Measurements from ENCODE around the gene DSCAM.
A peak's percentile ranks its signal among the peaks of the same experiment; 100 is the strongest.
"Not testable (repeated sequence)": the region's sequence is repeated elsewhere in the genome, so short reads cannot be mapped to it uniquely, and the experiment has no call there.

DSCAM gene

GRCh38 chr21:40208948-40209345, 638.0 kb downstream of the DSCAM start:
- no peak for DNase-seq

GRCh38 chr21:40208206-40208947, 638.6 kb downstream of the DSCAM start:
- DNase-seq = no peak

- DNase-seq = no peak
Observed at GRCh38 chr21:40200946-40201345, 646.0 kb downstream of the DSCAM start.

- no peak for DNase-seq
Observed at GRCh38 chr21:40200126-40200525, 646.8 kb downstream of the DSCAM start.

GRCh38 chr21:40194185-40194980, 652.6 kb downstream of the DSCAM start:
- no peak for DNase-seq

- DNase-seq = no peak
Observed at GRCh38 chr21:40191616-40192015, 655.3 kb downstream of the DSCAM start.

GRCh38 chr21:40191196-40191595, 655.8 kb downstream of the DSCAM start:
- no peak for DNase-seq

GRCh38 chr21:40187946-40188654, 658.9 kb downstream of the DSCAM start:
- DNase-seq = no peak

GRCh38 chr21:40187244-40187643, 659.7 kb downstream of the DSCAM start:
- no peak for DNase-seq

- DNase-seq = no peak
Observed at GRCh38 chr21:40186045-40186444, 660.9 kb downstream of the DSCAM start.

- no peak for DNase-seq
Observed at GRCh38 chr21:40185208-40185607, 661.8 kb downstream of the DSCAM start.

GRCh38 chr21:40182491-40182890, 664.5 kb downstream of the DSCAM start:
- not testable (repeated sequence) for DNase-seq

- DNase-seq = no peak
Observed at GRCh38 chr21:40179166-40179565, 667.8 kb downstream of the DSCAM start.

GRCh38 chr21:40178726-40179125, 668.2 kb downstream of the DSCAM start:
- DNase-seq = no peak

- no peak for DNase-seq
Observed at GRCh38 chr21:40177979-40178378, 669.0 kb downstream of the DSCAM start.

- DNase-seq = peak; percentile 77
Observed at GRCh38 chr21:40176724-40177123, 670.2 kb downstream of the DSCAM start.

GRCh38 chr21:40173816-40174215, 673.1 kb downstream of the DSCAM start:
- no peak for DNase-seq

GRCh38 chr21:40169971-40170370, 677.0 kb downstream of the DSCAM start:
- no peak for DNase-seq

GRCh38 chr21:40166291-40166843, 680.6 kb downstream of the DSCAM start:
- DNase-seq = peak; percentile 41

GRCh38 chr21:40165773-40166070, 681.2 kb downstream of the DSCAM start:
- DNase-seq = no peak

GRCh38 chr21:40164905-40165772, 681.8 kb downstream of the DSCAM start:
- no peak for DNase-seq

GRCh38 chr21:40162075-40162474, 684.9 kb downstream of the DSCAM start:
- DNase-seq = no peak

- DNase-seq = no peak
Observed at GRCh38 chr21:40160911-40161310, 686.0 kb downstream of the DSCAM start.

All from NCI-H510A treated with DMSO at 0.1 percent for 48 hours (cell line).